Vagina (tissue), 2 donors: ENCODE results near the gene ABCG1. TPM values are rescaled to one million over a fixed set of nuclear protein-coding genes. Genes with fewer than 3 reads are reported as not detected.
"Not testable (repeated sequence)": the region's sequence is repeated elsewhere in the genome, so short reads cannot be mapped to it uniquely, and the experiment has no call there.

Experiments used
- DNase-seq, 2 donors: peaks; one replicate each; pipeline ENCODE4 v3.0.0-alpha.2; 2017; ENCODE audit errors: extremely low spot score in 2 of 2
- H3K27ac ChIP-seq: fragments of 200-600 bp; sonication (generic); one replicate; pipeline ENCODE4 v1.5.1; 2019
- H3K27me3 ChIP-seq: fragments of 200-600 bp; sonication (generic); one replicate; pipeline ENCODE4 v1.5.1; 2019
- H3K36me3 ChIP-seq, 2 donors: fragments of 200-600 bp; sonication (generic); one replicate each; pipeline ENCODE4 v1.5.1; 2017 to 2019
- H3K4me1 ChIP-seq: fragments of 200-600 bp; sonication (generic); one replicate; pipeline ENCODE4 v1.5.1; 2019
- H3K4me3 ChIP-seq, 2 donors: fragments of 200-600 bp; sonication (generic); 1 replicate in 1 of 2; 2 replicates in 1 of 2; pipeline ENCODE4 v1.5.1; 2016 to 2019
- H3K9me3 ChIP-seq: fragments of 200-600 bp; sonication (generic); one replicate; pipeline ENCODE4 v1.5.1; 2019
- POLR2A ChIP-seq, 2 donors: fragments of 450-650 bp; IDR thresholded peaks; one replicate each; pipeline ENCODE4 v1.6.1; 2017; ENCODE audit warnings: antibody characterized with exemption in 2 of 2, mild to moderate bottlenecking in 2 of 2, moderate library complexity in 2 of 2
- POLR2AphosphoS5 ChIP-seq, 2 donors: sonication (generic); formaldehyde crosslinking; IDR thresholded peaks; one replicate each; pipeline ENCODE4 v1.9.0; 2017; ENCODE audit warnings: antibody characterized with exemption in 2 of 2, mild to moderate bottlenecking in 2 of 2, low read depth in 1 of 2; ENCODE audit not compliant: insufficient read depth in 1 of 2
- intact Hi-C: fragments of 100-400 bp; cut with DNase I; formaldehyde crosslinking; loops from one replicate; pipeline ENCODE4 v1.15.1; 2023
- total RNA-seq: library from RNA; depleted of rRNA; stranded (reverse); fragments of >200 nt; gene quantifications from one replicate; pipeline ENCODE4 v1.2.3, GENCODE V29; 2016
- TF ChIP-seq, protein P1 (sequence below), 3 experiments: fragments of 450-650 bp in 2 of 3; fragments of 200-600 bp in 1 of 3; sonication (generic) in 1 of 3; IDR thresholded peaks; one replicate each; pipeline ENCODE4 v1.5.1; 2017 to 2019; ENCODE audit warnings: antibody characterized with exemption in 3 of 3, mild to moderate bottlenecking in 2 of 3, moderate library complexity in 2 of 3

ABCG1 gene
- total RNA-seq, 1 donor from 2014 or later: 18.7 TPM

DNA sequence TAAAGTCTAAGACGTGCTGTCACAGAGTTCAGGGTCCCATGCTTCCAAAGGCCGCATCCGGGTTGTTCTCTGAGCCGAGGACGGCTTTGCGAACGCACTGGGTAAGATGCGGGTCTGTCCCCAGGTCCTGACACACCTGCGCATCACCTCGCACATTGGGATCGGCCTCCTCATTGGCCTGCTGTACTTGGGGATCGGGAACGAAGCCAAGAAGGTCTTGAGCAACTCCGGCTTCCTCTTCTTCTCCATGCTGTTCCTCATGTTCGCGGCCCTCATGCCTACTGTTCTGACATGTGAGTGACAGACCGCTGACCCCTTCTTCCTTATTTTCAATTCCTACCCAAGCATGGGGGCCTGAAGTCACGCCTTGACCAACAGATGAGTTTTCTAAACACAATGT, 71.0 kb downstream of the ABCG1 start:
- TF ChIP-seq, protein P1, sequence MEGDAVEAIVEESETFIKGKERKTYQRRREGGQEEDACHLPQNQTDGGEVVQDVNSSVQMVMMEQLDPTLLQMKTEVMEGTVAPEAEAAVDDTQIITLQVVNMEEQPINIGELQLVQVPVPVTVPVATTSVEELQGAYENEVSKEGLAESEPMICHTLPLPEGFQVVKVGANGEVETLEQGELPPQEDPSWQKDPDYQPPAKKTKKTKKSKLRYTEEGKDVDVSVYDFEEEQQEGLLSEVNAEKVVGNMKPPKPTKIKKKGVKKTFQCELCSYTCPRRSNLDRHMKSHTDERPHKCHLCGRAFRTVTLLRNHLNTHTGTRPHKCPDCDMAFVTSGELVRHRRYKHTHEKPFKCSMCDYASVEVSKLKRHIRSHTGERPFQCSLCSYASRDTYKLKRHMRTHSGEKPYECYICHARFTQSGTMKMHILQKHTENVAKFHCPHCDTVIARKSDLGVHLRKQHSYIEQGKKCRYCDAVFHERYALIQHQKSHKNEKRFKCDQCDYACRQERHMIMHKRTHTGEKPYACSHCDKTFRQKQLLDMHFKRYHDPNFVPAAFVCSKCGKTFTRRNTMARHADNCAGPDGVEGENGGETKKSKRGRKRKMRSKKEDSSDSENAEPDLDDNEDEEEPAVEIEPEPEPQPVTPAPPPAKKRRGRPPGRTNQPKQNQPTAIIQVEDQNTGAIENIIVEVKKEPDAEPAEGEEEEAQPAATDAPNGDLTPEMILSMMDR (IDR thresholded peaks at IDR 0.05): no peak
- no peak for TF ChIP-seq POLR2A (IDR thresholded peaks at IDR 0.05)
- TF ChIP-seq POLR2AphosphoS5 (IDR thresholded peaks at IDR 0.05; ENCODE audit: insufficient read depth in 1 of 2, low read depth in 1 of 2): no peak
- H3K36me3 ChIP-seq: no peaks in the 10 kb centered on the region
- H3K27me3 ChIP-seq: no peaks in the 10 kb centered on the region
- H3K4me1 ChIP-seq: no peaks in the 10 kb centered on the region
- DNase-seq: no peak
- H3K9me3 ChIP-seq: no peaks in the 10 kb centered on the region
- intact Hi-C loops: no loop called here
- no peak overlapping the region for H3K4me3 ChIP-seq
- no peak overlapping the region for H3K27ac ChIP-seq

DNA sequence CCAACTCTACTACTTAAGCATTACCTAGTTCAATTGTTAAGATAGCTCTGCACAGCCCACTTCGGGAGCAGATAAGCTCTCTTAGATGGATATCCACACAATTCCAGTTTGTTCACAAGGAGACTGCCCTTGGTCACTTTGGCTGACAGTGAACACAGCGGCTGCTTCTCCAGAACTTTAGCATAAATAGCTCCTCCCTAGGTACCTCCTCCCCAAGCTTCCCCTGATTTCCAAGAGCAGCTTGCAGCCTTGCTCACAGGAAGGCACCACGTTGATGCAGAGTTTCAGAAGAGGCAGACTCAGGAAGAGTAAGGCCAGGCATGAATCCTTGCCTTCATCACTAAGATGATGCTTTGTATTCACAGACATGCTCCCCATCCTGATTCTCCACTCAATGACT, 71.6 kb downstream of the ABCG1 start:
- Histone ChIP-seq H3K4me1 (no peaks in the 10 kb centered on the region), H3K36me3 (no peaks in the 10 kb centered on the region), H3K27me3 (no peaks in the 10 kb centered on the region), H3K9me3 (no peaks in the 10 kb centered on the region), H3K4me3 (no peak overlapping the region), H3K27ac (no peak overlapping the region)
- no peak for DNase-seq
- TF ChIP-seq POLR2A (IDR thresholded peaks at IDR 0.05) (no peak), POLR2AphosphoS5 (IDR thresholded peaks at IDR 0.05; ENCODE audit: insufficient read depth in 1 of 2, low read depth in 1 of 2) (no peak)
- TF ChIP-seq, protein P1 (IDR thresholded peaks at IDR 0.05): no peak
- intact Hi-C loops: no loop called here

DNA sequence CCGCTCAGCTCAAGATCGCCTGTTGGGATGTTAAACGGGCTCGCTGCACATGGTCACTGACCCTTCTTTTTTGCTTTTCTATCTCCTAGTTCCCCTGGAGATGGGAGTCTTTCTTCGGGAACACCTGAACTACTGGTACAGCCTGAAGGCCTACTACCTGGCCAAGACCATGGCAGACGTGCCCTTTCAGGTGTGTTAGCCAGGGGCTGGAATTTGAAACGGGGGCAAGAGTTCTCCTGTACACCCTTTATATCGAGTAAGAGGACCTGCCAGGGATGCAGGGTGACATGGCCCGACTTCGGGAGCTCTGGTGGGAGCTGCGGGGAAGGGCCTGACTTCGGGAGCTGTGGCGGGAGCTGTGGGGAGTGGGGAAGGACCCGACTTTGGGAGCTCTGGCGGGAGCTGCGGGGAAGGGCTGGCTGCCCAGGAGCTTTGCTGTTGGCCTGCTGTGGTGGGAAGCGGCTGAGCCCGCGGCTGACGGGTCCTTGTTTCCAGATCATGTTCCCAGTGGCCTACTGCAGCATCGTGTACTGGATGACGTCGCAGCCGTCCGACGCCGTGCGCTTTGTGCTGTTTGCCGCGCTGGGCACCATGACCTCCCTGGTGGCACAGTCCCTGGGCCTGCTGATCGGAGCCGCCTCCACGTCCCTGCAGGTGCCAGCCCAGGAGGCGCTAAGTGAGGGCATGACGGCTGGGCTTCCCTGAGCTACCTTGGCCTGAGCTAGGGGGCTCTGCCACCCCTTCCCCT, 72.2 kb downstream of the ABCG1 start:
- intact Hi-C loops: no loop called here
- Histone ChIP-seq H3K4me3 (no peak overlapping the region), H3K27me3 (no peaks in the 10 kb centered on the region), H3K36me3 (no peaks in the 10 kb centered on the region), H3K27ac (no peak overlapping the region), H3K4me1 (no peaks in the 10 kb centered on the region), H3K9me3 (no peaks in the 10 kb centered on the region)
- no peak for DNase-seq
- TF ChIP-seq POLR2A (IDR thresholded peaks at IDR 0.05) (no peak), POLR2AphosphoS5 (IDR thresholded peaks at IDR 0.05; ENCODE audit: insufficient read depth in 1 of 2, low read depth in 1 of 2) (no peak)
- TF ChIP-seq, protein P1 (IDR thresholded peaks at IDR 0.05): no peak

DNA sequence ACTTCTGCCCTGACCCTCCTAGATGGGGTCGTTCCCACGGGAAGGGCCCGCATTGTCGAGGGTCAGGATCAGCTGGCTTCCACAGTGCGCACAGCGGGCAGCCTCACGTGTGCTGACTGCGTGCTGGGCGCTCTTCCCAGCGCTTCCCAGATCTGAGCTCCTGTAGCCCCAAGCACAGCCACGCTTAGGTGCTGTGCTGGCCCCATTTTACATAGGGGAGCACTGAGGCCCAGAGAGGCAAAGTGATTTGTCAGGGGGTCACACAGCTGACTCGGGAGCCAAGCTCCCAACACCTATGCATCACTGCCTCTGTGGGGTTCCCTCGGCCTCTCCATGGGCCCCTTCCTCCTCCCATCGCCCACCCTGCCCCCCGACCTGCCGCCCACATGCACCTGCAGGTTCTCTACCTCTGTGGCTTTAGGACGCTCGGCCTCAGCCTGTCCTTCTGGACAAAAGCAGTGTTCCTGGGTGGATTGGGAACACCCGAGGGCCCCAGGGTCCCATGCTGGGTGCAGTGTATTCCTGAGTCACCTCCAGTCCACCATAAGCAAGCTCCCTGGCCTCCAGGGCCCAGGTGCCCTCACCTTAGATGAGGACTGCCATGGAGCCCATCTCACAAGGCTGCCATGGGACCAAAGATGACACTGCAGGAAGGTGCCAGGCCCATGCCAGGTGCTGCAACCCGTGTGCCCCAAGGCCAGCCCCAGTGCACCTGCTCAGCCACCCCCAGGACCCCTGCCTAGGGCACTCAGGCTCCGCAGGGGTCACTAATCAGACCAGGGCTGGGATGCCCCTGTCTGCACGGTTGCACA, 73.0 kb downstream of the ABCG1 start:
- intact Hi-C loops: no loop called here
- H3K36me3 ChIP-seq: no peaks in the 10 kb centered on the region
- TF ChIP-seq POLR2A (IDR thresholded peaks at IDR 0.05): no peak
- TF ChIP-seq, protein P1 (IDR thresholded peaks at IDR 0.05): no peak
- TF ChIP-seq POLR2AphosphoS5 (IDR thresholded peaks at IDR 0.05; ENCODE audit: insufficient read depth in 1 of 2, low read depth in 1 of 2): no peak
- no peaks in the 10 kb centered on the region for H3K9me3 ChIP-seq
- H3K4me3 ChIP-seq: no peak overlapping the region
- H3K4me1 ChIP-seq: no peaks in the 10 kb centered on the region
- H3K27me3 ChIP-seq: no peaks in the 10 kb centered on the region
- H3K27ac ChIP-seq: no peak overlapping the region
- no peak for DNase-seq

DNA sequence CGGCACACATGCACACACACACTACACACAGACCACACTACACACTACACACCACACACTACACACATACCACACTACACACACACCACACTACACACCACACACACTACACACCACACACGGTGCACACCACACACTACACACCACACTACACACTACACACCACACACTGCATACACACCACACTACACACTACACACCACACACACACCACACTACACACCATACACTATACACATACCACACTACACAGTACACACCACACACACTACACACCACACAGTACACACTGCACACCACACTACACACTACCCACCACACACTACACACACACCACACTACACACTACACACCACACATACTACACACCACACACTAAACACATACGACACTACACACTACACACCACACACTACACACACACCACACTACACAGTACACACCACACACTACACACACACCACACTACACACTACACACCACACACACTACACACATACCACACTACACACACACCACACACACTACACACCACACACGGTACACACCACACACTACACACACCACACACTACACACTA, 73.7 kb downstream of the ABCG1 start:
- H3K36me3 ChIP-seq, H3K9me3 ChIP-seq, intact Hi-C loops, H3K27me3 ChIP-seq, H3K27ac ChIP-seq, H3K4me3 ChIP-seq, DNase-seq, H3K4me1 ChIP-seq: not testable (repeated sequence)
